IMR-90 (cell line): Measurements from ENCODE around the gene MARK4. TPM values are rescaled to one million over a fixed set of nuclear protein-coding genes. Genes with fewer than 3 reads are reported as not detected.

Experiments used
- ATAC-seq: fragments of 200-7000 bp; cut with Tn5 transposase; 2 replicates; pipeline ENCODE4 v1.9.1; 2020; ENCODE audit warnings: low read depth, mild to moderate bottlenecking, moderate library complexity
- BruUV-seq: library from RNA; stranded (reverse); fragments of 400-500 nt; replicated peaks from 2 replicates; lab custom pipeline; 2021; lab: Mats Ljungman, UMichigan
- CTCF ChIA-PET: fragments of 300-600 bp; formaldehyde crosslinking; extraction: SDS; loops from one replicate; lab custom pipeline; 2021; ENCODE audit warnings: antibody characterized with exemption; lab: Yijun Ruan, JAX
- POLR2A ChIA-PET: fragments of 300-600 bp; sonication (Branson Sonifier 250); formaldehyde crosslinking; loops from one replicate; lab custom pipeline; 2022; ENCODE audit warnings: antibody characterized with exemption; ENCODE audit not compliant: unreplicated experiment; lab: Charles Lee
- DNase-seq: peaks from one replicate; pipeline ENCODE4 v3.0.0; 2013
- H2AFZ ChIP-seq: replicated peaks from 2 replicates; pipeline ENCODE3; 2013; ENCODE audit warnings: low read length, mild to moderate bottlenecking; ENCODE audit not compliant: poor library complexity
- H2AK5ac ChIP-seq: 2 replicates; pipeline ENCODE4 v1.6.1; 2013; ENCODE audit warnings: low read depth, low read length, inconsistent platforms
- H2AK9ac ChIP-seq: replicated peaks from 2 replicates; pipeline ENCODE3; 2013; ENCODE audit warnings: mild to moderate bottlenecking, low read depth, low read length, moderate library complexity; ENCODE audit not compliant: poor library complexity
- H2BK120ac ChIP-seq: 2 replicates; pipeline ENCODE4 v1.6.1; 2013; ENCODE audit warnings: low read depth, low read length, inconsistent platforms
- H2BK15ac ChIP-seq: 3 replicates; pipeline ENCODE4 v1.6.1; 2013; ENCODE audit warnings: low read depth, low read length, inconsistent platforms
- H2BK20ac ChIP-seq: 2 replicates; pipeline ENCODE4 v1.6.1; 2013; ENCODE audit warnings: low read depth, mild to moderate bottlenecking, inconsistent platforms, low read length, moderate library complexity
- H2BK5ac ChIP-seq: 2 replicates; pipeline ENCODE4 v1.6.1; 2013; ENCODE audit warnings: mild to moderate bottlenecking, low read depth, low read length, inconsistent platforms; ENCODE audit not compliant: poor library complexity, severe bottlenecking
- H3K14ac ChIP-seq: replicated peaks from 2 replicates; pipeline ENCODE4 v1.6.1; 2013; ENCODE audit warnings: low read depth, low read length, inconsistent platforms
- H3K18ac ChIP-seq: 2 replicates; pipeline ENCODE4 v1.6.1; 2013; ENCODE audit warnings: low read depth, low read length, control low read depth
- H3K23ac ChIP-seq: 2 replicates; pipeline ENCODE4 v1.6.1; 2013; ENCODE audit warnings: low read depth, low read length, inconsistent platforms
- H3K27ac ChIP-seq: 2 replicates; pipeline ENCODE4 v1.5.1; 2013; ENCODE audit warnings: mild to moderate bottlenecking, control low read depth, low read length; ENCODE audit not compliant: insufficient read depth
- H3K27me3 ChIP-seq: 2 replicates; pipeline ENCODE4 v1.6.1; 2013; ENCODE audit warnings: low read length; ENCODE audit not compliant: control insufficient read depth, insufficient read depth
- H3K36me3 ChIP-seq: 2 replicates; pipeline ENCODE4 v1.6.1; 2013; ENCODE audit warnings: low read length, mixed read lengths; ENCODE audit not compliant: control insufficient read depth, insufficient read depth
- H3K4ac ChIP-seq: 2 replicates; pipeline ENCODE4 v1.6.1; 2013; ENCODE audit warnings: low read depth, low read length, inconsistent platforms
- H3K4me1 ChIP-seq: 2 replicates; pipeline ENCODE4 v1.6.1; 2013; ENCODE audit warnings: low read length, mixed read lengths; ENCODE audit not compliant: control insufficient read depth, insufficient read depth
- H3K4me2 ChIP-seq: 2 replicates; pipeline ENCODE4 v1.6.1; 2013; ENCODE audit warnings: low read depth, mild to moderate bottlenecking, control low read depth, low read length, moderate library complexity
- H3K4me3 ChIP-seq: 2 replicates; pipeline ENCODE4 v1.5.1; 2013; ENCODE audit warnings: low read depth, mild to moderate bottlenecking, control low read depth, low read length, moderate library complexity; ENCODE audit not compliant: insufficient read depth
- H3K56ac ChIP-seq: 2 replicates; pipeline ENCODE4 v1.6.1; 2013; ENCODE audit warnings: low read length, inconsistent platforms; ENCODE audit not compliant: insufficient read depth; ENCODE audit errors: extremely low read depth
- H3K79me1 ChIP-seq, 2 experiments: 2 replicates each; pipeline ENCODE4 v1.6.1; 2013; ENCODE audit warnings: low read length in 2 of 2, inconsistent platforms in 1 of 2, low read depth in 1 of 2
- H3K9ac ChIP-seq: 2 replicates; pipeline ENCODE4 v1.6.1; 2013; ENCODE audit warnings: low read depth, low read length, control low read depth
- H3K9me1 ChIP-seq: 2 replicates; pipeline ENCODE4 v1.6.1; 2013; ENCODE audit warnings: low read length, inconsistent platforms; ENCODE audit not compliant: insufficient read depth
- H3K9me3 ChIP-seq: 2 replicates; pipeline ENCODE4 v1.6.1; 2013; ENCODE audit warnings: low read length; ENCODE audit not compliant: control insufficient read depth, insufficient read depth
- H4K20me1 ChIP-seq: 2 replicates; pipeline ENCODE4 v1.6.1; 2013; ENCODE audit warnings: low read length, inconsistent platforms; ENCODE audit not compliant: insufficient read depth
- H4K5ac ChIP-seq: 2 replicates; pipeline ENCODE4 v1.6.1; 2013; ENCODE audit warnings: mild to moderate bottlenecking, low read depth, low read length, control low read depth
- H4K8ac ChIP-seq, 2 experiments: 2 replicates each; pipeline ENCODE4 v1.6.1; 2013; ENCODE audit warnings: low read depth in 2 of 2, low read length in 2 of 2, control low read depth in 1 of 2, inconsistent platforms in 1 of 2
- H4K91ac ChIP-seq: 2 replicates; pipeline ENCODE4 v1.6.1; 2013; ENCODE audit warnings: low read depth, low read length, inconsistent platforms; ENCODE audit not compliant: insufficient read depth
- BHLHE40 ChIP-seq: fragments of 150-350 bp; IDR thresholded peaks from 2 replicates; pipeline ENCODE4 v1.6.1; 2016; ENCODE audit warnings: mild to moderate bottlenecking, low read depth, low read length
- CEBPB ChIP-seq: IDR thresholded peaks from 2 replicates; pipeline ENCODE4 v1.6.1; 2012; ENCODE audit warnings: low read depth, low read length, improper control_type of control experiment
- CHD1 ChIP-seq: IDR thresholded peaks from 2 replicates; pipeline ENCODE4 v1.6.1; 2012; ENCODE audit warnings: low read depth, low read length, improper control_type of control experiment
- ELK1 ChIP-seq: fragments of 150-350 bp; IDR thresholded peaks from 2 replicates; pipeline ENCODE4 v1.6.1; 2016; ENCODE audit warnings: low read depth, mild to moderate bottlenecking, low read length, moderate library complexity, borderline replicate concordance
- FOS ChIP-seq: fragments of 150-350 bp; IDR thresholded peaks from 2 replicates; pipeline ENCODE4 v1.6.1; 2016; ENCODE audit warnings: low read depth, low read length
- MAFK ChIP-seq: IDR thresholded peaks from 2 replicates; pipeline ENCODE4 v1.6.1; 2012; ENCODE audit warnings: low read depth, low read length, improper control_type of control experiment
- MAZ ChIP-seq: IDR thresholded peaks from 2 replicates; pipeline ENCODE4 v1.6.1; 2012; ENCODE audit warnings: low read depth, mild to moderate bottlenecking, low read length, improper control_type of control experiment, moderate library complexity, borderline replicate concordance
- MXI1 ChIP-seq: IDR thresholded peaks from 2 replicates; pipeline ENCODE4 v1.6.1; 2012; ENCODE audit warnings: low read depth, mild to moderate bottlenecking, low read length, moderate library complexity, borderline replicate concordance
- NFE2L2 ChIP-seq: fragments of 150-350 bp; IDR thresholded peaks from 2 replicates; pipeline ENCODE4 v1.6.1; 2016; ENCODE audit warnings: low read depth, mild to moderate bottlenecking, low read length
- POLR2A ChIP-seq: IDR thresholded peaks from 2 replicates; pipeline ENCODE4 v1.6.1; 2012; ENCODE audit warnings: mild to moderate bottlenecking, low read depth, low read length
- RAD21 ChIP-seq: IDR thresholded peaks from 2 replicates; pipeline ENCODE4 v1.6.1; 2012; ENCODE audit warnings: low read length, improper control_type of control experiment
- RCOR1 ChIP-seq: IDR thresholded peaks from 2 replicates; pipeline ENCODE4 v1.6.1; 2012; ENCODE audit warnings: mild to moderate bottlenecking, low read length, improper control_type of control experiment; ENCODE audit not compliant: insufficient replicate concordance
- RFX5 ChIP-seq: IDR thresholded peaks from 2 replicates; pipeline ENCODE4 v1.8.0; 2012; ENCODE audit warnings: low read depth, mild to moderate bottlenecking, low read length, moderate library complexity
- SMC3 ChIP-seq: fragments of 150-350 bp; IDR thresholded peaks from 2 replicates; pipeline ENCODE4 v1.6.1; 2016; ENCODE audit warnings: low read depth, mild to moderate bottlenecking, antibody characterized with exemption, low read length, moderate library complexity
- WGBS, 2 experiments: methylation state at CpG; one replicate each; pipeline versions ENCODE4 v1.1.5 to v1.1.7; 2013; ENCODE audit warnings: missing lambda C conversion rate in 2 of 2; ENCODE audit not compliant: insufficient read length in 1 of 2; ENCODE audit errors: extremely low coverage in 2 of 2; 5-methylcytosine and 5-hydroxymethylcytosine counted together
- dilution Hi-C: fragments of 300-500 bp; cut with HindIII; formaldehyde crosslinking; loops from one replicate; pipeline ENCODE4 v1.14.3; 2018; ENCODE audit warnings: low sequenced_read_pairs; ENCODE audit not compliant: unreplicated experiment
- in situ Hi-C: fragments of 300-500 bp; cut with MboI; formaldehyde crosslinking; loops from 3 replicates; pipeline ENCODE4 v1.14.3; 2019; ENCODE audit warnings: low sequenced_read_pairs, inconsistent platforms, mixed read lengths
- intact Hi-C: fragments of 100-400 bp; cut with micrococcal nuclease; formaldehyde crosslinking; loops from 2 replicates; pipeline ENCODE4 v1.10.0; 2022
- polyA plus RNA-seq, 3 experiments: library from polyadenylated mRNA; depleted of rRNA; stranded (reverse); fragments of >200 nt; gene quantifications; 2 replicates each; pipeline ENCODE4 v1.2.3, GENCODE V29; 2012; ENCODE audit warnings: low replicate concordance in 1 of 3
- total RNA-seq: library from RNA; depleted of rRNA; stranded (reverse); fragments of >200 nt; gene quantifications from 2 replicates; pipeline ENCODE4 v1.2.3, GENCODE V29; 2012
- TF ChIP-seq, protein P1 (sequence below): conservative IDR thresholded peaks from 2 replicates; pipeline ENCODE4 v1.5.1; 2012; ENCODE audit warnings: mild to moderate bottlenecking, low read depth, low read length, improper control_type of control experiment
- TF ChIP-seq, protein P2 (sequence below): fragments of 150-350 bp; IDR thresholded peaks from 2 replicates; pipeline ENCODE4 v1.6.1; 2017; ENCODE audit warnings: mild to moderate bottlenecking, antibody characterized with exemption, low read length, low read depth

MARK4 gene
- total and polyA plus RNA-seq, 2 of the 4 experiments (the other 2 are of a cell fraction): 11.3 to 20.7 TPM

DNA sequence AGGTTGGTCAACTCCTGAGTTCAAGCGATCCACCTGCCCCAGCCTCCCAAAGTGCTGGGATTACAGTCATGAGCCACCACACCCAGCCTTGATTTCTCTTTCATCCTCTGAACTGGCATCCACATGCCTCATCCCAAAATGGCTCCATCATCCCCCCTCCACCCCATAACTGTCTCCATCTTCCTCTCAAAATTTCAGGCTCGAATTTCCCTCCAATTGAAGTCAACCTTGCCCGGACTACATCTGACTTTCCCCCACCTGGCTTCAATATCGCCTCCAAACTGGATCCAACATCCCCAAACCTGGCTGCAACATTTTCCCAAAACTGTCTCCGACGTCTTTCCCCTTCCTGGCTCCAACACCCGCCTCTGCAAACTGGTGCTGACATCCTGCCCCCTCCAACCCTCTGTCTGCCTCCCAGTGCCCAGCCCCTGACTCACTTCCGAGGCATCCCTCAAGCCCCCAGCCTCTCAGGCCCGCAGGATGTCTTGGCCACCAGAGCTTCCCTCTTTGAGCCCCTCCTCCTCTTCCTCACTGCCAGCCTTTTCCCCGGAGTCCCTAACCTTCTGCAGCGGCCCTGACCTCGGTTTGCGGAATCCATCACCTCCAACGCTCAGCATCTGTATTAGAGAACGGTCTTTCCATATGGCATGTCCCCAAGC is 6.8 kb upstream of the MARK4 start:
- CTCF ChIA-PET: no interaction called here

More for the DNA sequence above, 6.8 kb upstream of the MARK4 start:
- Histone ChIP-seq H3K9me3 (no peaks in the 10 kb centered on the region), H2BK120ac (no peak overlapping the region), H3K56ac (no peak overlapping the region), H2BK15ac (no peak overlapping the region), H2AK9ac (no peak overlapping the region), H3K23ac (no peak overlapping the region), H3K4me1 (no peaks in the 10 kb centered on the region), H3K9me1 (no peaks in the 10 kb centered on the region), H3K14ac (no peak overlapping the region), H2BK5ac (no peak overlapping the region), H3K79me1 (no peaks in the 10 kb centered on the region), H4K20me1 (no peaks in the 10 kb centered on the region), H4K91ac (no peak overlapping the region), H3K36me3 (no peaks in the 10 kb centered on the region), H2AK5ac (no peak overlapping the region), H2AFZ (no peak overlapping the region), H4K5ac (no peak overlapping the region), H2BK20ac (no peak overlapping the region), H3K9ac (no peak overlapping the region), H3K18ac (no peak overlapping the region), H3K4me2 (no peak overlapping the region), H3K27me3 (peaks cover 13% of the 10 kb centered on the region; the same call in 1 of the 2 replicates), H4K8ac (no peak overlapping the region), H3K27ac (no peak overlapping the region), H3K4me3 (no peak overlapping the region), H3K4ac (no peak overlapping the region)
- intact Hi-C loops: no loop called here
- no peak for ATAC-seq
- BruUV-seq: no TSS peak
- TF ChIP-seq POLR2A (no peak), RFX5 (no peak), CEBPB (no peak), FOS (no peak), ELK1 (no peak), RCOR1 (no peak), MAZ (no peak), CHD1 (no peak), NFE2L2 (no peak), RAD21 (no peak), BHLHE40 (no peak), SMC3 (no peak), MAFK (no peak), MXI1 (no peak)
- TF ChIP-seq, protein P1, sequence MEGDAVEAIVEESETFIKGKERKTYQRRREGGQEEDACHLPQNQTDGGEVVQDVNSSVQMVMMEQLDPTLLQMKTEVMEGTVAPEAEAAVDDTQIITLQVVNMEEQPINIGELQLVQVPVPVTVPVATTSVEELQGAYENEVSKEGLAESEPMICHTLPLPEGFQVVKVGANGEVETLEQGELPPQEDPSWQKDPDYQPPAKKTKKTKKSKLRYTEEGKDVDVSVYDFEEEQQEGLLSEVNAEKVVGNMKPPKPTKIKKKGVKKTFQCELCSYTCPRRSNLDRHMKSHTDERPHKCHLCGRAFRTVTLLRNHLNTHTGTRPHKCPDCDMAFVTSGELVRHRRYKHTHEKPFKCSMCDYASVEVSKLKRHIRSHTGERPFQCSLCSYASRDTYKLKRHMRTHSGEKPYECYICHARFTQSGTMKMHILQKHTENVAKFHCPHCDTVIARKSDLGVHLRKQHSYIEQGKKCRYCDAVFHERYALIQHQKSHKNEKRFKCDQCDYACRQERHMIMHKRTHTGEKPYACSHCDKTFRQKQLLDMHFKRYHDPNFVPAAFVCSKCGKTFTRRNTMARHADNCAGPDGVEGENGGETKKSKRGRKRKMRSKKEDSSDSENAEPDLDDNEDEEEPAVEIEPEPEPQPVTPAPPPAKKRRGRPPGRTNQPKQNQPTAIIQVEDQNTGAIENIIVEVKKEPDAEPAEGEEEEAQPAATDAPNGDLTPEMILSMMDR: no peak
- TF ChIP-seq, protein P2, sequence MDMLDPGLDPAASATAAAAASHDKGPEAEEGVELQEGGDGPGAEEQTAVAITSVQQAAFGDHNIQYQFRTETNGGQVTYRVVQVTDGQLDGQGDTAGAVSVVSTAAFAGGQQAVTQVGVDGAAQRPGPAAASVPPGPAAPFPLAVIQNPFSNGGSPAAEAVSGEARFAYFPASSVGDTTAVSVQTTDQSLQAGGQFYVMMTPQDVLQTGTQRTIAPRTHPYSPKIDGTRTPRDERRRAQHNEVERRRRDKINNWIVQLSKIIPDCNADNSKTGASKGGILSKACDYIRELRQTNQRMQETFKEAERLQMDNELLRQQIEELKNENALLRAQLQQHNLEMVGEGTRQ: no peak
- DNase-seq: no peak
- in situ Hi-C loops: no loop called here
- WGBS, 2 experiments: 67% methylated on average over 13 of the region's 15 CpGs; no CpG with 5 or more reads in 1 of the 2 experiments
- dilution Hi-C loops: no loop called here
- POLR2A ChIA-PET: no interaction called here
